Measurements from ENCODE around the gene SNRK.

SNRK gene

GRCh38 chr3:43378066-43378935 lies 92.0 kb downstream of the SNRK start:
- no peak for DNase-seq

- DNase-seq, result no peak
Measured at GRCh38 chr3:43379343-43379742, 93.0 kb downstream of the SNRK start.

GRCh38 chr3:43388175-43388574 lies 101.8 kb downstream of the SNRK start:
- no peak for DNase-seq

- DNase-seq, result no peak
Measured at GRCh38 chr3:43388915-43389314, 102.6 kb downstream of the SNRK start.

DNA sequence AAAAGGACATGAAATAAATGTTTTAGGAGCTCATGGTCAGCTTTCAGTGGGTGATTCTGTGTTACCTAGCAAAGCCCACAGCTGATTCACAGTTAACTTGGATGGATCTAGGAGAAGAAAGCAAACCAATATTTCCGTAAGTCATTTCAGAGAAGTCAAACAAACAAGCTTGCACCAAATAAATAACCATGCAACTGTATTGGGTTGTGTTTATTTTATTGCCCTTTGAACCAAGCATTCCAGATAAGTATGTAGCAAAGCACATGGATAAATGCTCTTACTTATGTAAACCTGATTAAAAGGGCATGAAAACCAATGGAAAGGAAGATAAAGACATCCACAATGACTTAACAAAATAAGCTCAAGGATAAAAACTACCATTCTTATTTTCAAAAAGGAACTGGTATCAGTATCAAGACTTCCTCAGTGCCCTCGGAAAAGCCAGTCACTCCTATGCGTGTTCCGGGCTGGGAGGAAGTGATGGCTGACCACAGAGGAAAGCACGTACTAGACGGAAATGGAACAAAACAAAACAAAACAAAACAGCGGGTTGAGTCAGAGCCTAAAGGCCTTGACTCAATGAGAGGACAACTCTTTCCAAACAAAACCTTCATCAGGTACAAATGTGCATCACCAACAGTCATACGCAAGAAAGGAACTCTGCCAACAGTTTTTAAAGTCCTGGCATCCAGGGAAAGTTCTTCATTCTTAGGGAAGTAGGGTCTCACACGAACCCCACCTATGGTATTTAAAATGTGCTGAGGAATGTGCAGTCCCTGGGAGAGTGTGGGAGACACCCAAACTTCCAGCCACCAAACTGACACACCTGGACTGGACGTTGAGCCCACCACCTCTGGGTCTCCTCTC lies 103.3 kb downstream of the SNRK start:
- DNase-seq, result no peak

DNA sequence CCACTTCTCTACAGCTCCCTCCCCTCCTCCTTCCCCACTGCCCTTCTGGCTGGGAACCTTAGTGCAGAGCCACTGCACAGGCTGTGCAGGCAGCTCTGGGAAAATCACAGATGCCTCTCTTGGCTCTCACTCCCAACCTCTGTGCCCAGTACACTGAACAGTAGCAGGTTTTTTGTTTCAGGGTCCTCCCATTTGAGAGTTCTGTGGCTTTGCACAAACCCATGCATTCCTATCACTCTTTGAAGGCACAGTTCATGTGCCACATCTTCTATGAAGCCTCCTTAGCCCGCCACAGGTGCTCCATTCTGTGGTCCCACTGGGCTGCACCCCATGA lies 103.9 kb downstream of the SNRK start:
- no peak for DNase-seq

- no peak for DNase-seq
Measured at GRCh38 chr3:43391621-43392020, 105.3 kb downstream of the SNRK start.

DNA sequence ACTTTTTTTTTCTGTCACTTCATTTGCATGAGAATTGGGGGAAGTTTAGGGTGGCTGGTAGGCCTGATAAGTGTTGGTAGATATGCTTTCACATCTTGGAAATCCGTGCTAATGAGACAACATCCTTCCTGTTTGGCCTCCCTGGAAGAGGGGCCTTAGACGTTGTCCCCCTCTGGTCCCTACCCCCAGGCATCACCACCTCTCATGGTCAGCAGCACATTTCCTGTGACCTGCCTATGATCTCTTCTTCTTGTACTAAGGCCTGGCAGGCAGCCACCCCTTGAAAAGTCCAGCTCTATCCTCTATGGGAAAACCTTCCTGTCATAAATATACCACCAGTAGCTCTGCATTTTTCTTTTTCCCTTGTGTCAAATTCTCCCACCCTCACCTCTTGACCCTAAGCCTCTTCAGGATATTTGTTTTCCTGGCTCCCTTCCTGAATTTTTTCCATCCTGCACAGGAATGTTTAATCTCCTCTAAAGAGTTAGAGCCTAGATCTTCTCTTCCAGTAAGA lies 107.8 kb downstream of the SNRK start:
- DNase-seq, result no peak

- no peak for DNase-seq
Measured at GRCh38 chr3:43399034-43399433, 112.7 kb downstream of the SNRK start.

- no peak for DNase-seq
Measured at GRCh38 chr3:43400167-43400566, 113.8 kb downstream of the SNRK start.
